Neural cell (in vitro differentiated cells): ENCODE data around the gene AMZ2. TPM values are rescaled to one million over a fixed set of nuclear protein-coding genes. Genes with fewer than 3 reads are reported as not detected.
"Not testable (repeated sequence)": the region's sequence is repeated elsewhere in the genome, so short reads cannot be mapped to it uniquely, and the experiment has no call there.

Experiments
- H2AFZ ChIP-seq: fragments of 200-600, 300-800 bp; sonication (generic), shearing (Covaris generic); 2 replicates; pipeline ENCODE4 v1.6.0; 2014; ENCODE audit warnings: low read depth, mild to moderate bottlenecking, antibody characterized with exemption, low read length, moderate library complexity
- H3F3A ChIP-seq: fragments of 200-600 bp; shearing (Covaris generic); 2 replicates; pipeline ENCODE4 v1.6.1; 2016; ENCODE audit warnings: mild to moderate bottlenecking, moderate library complexity, mixed read lengths, antibody characterized with exemption, low read length; ENCODE audit not compliant: insufficient read depth, poor library complexity, severe bottlenecking
- H3K27ac ChIP-seq: fragments of 200-600, 300-800 bp; sonication (generic), shearing (Covaris generic); 2 replicates; pipeline ENCODE4 v1.5.1; 2014; ENCODE audit warnings: mild to moderate bottlenecking, low read length, moderate library complexity
- H3K27me3 ChIP-seq: fragments of 300-800, 200-600 bp; sonication (generic), shearing (Covaris generic); 2 replicates; pipeline ENCODE4 v1.6.0; 2014; ENCODE audit warnings: mild to moderate bottlenecking, low read depth, low read length, moderate library complexity; ENCODE audit not compliant: insufficient read depth
- H3K36me3 ChIP-seq: fragments of 300-800, 200-600 bp; sonication (generic), shearing (Covaris generic); 2 replicates; pipeline ENCODE4 v1.5.1; 2014; ENCODE audit warnings: mild to moderate bottlenecking, antibody characterized with exemption, low read length, moderate library complexity; ENCODE audit not compliant: insufficient read depth
- H3K4me2 ChIP-seq: fragments of 300-800, 200-600 bp; sonication (generic), shearing (Covaris generic); 2 replicates; pipeline ENCODE4 v1.6.0; 2014; ENCODE audit warnings: mild to moderate bottlenecking, low read length
- H3K4me3 ChIP-seq: fragments of 300-800, 200-600 bp; sonication (generic), shearing (Covaris generic); 2 replicates; pipeline ENCODE4 v1.5.1; 2014; ENCODE audit warnings: mild to moderate bottlenecking, low read length, moderate library complexity
- H3K79me2 ChIP-seq: fragments of 200-600 bp; shearing (Covaris generic); replicated peaks from 2 replicates; pipeline ENCODE4 v1.6.0; 2014; ENCODE audit warnings: mild to moderate bottlenecking, low read length, moderate library complexity; ENCODE audit not compliant: insufficient read depth
- H3K9ac ChIP-seq: fragments of 300-800, 200-600 bp; sonication (generic), shearing (Covaris generic); 2 replicates; pipeline ENCODE4 v1.6.1; 2016; ENCODE audit warnings: mild to moderate bottlenecking, low read length, mixed read lengths
- H3K9me2 ChIP-seq: fragments of 200-600 bp; shearing (Covaris generic); 2 replicates; pipeline ENCODE4 v1.6.1; 2016; ENCODE audit warnings: mild to moderate bottlenecking, low read length, mixed read lengths; ENCODE audit not compliant: insufficient read depth
- H3K9me3 ChIP-seq: fragments of 200-600, 300-800 bp; sonication (generic), shearing (Covaris generic); 2 replicates; pipeline ENCODE4 v1.6.1; 2016; ENCODE audit warnings: mild to moderate bottlenecking, mixed run types, low read length, moderate library complexity, mixed read lengths
- H4K20me1 ChIP-seq: fragments of 200-600 bp; shearing (Covaris generic); 2 replicates; pipeline ENCODE4 v1.6.1; 2016; ENCODE audit warnings: mild to moderate bottlenecking, mixed run types; ENCODE audit not compliant: insufficient read depth
- CTCF ChIP-seq: fragments of 450-650 bp; IDR thresholded peaks from 2 replicates; pipeline ENCODE4 v1.5.1; 2014; ENCODE audit warnings: antibody characterized with exemption, mild to moderate bottlenecking, moderate library complexity; ENCODE audit not compliant: poor library complexity, severe bottlenecking
- EP300 ChIP-seq: fragments of 450-650 bp; conservative IDR thresholded peaks from 2 replicates; pipeline ENCODE4 v1.6.1; 2014; ENCODE audit warnings: antibody characterized with exemption, mild to moderate bottlenecking, moderate library complexity; ENCODE audit not compliant: poor library complexity, severe bottlenecking
- EZH2 ChIP-seq: fragments of 200-600, 300-800 bp; shearing (Covaris generic), sonication (generic); IDR thresholded peaks from 2 replicates; pipeline ENCODE4 v1.6.1; 2014; ENCODE audit warnings: antibody characterized with exemption, low read length, borderline replicate concordance, mild to moderate bottlenecking; ENCODE audit not compliant: insufficient read depth, poor library complexity, severe bottlenecking
- MXI1 ChIP-seq: fragments of 450-650 bp; conservative IDR thresholded peaks from 2 replicates; pipeline ENCODE4 v1.6.1; 2014; ENCODE audit warnings: antibody characterized with exemption, mild to moderate bottlenecking; ENCODE audit not compliant: poor library complexity, severe bottlenecking
- POLR2AphosphoS5 ChIP-seq: IDR thresholded peaks from 2 replicates; pipeline ENCODE4 v1.6.1; 2012
- RAD21 ChIP-seq: fragments of 450-650 bp; conservative IDR thresholded peaks from 2 replicates; pipeline ENCODE4 v1.6.1; 2014; ENCODE audit warnings: antibody characterized with exemption, mild to moderate bottlenecking, moderate library complexity
- REST ChIP-seq: IDR thresholded peaks from 2 replicates; pipeline ENCODE4 v1.6.1; 2012; ENCODE audit warnings: borderline replicate concordance
- SMC3 ChIP-seq: fragments of 450-650 bp; conservative IDR thresholded peaks from 2 replicates; pipeline ENCODE4 v1.6.1; 2014; ENCODE audit warnings: antibody characterized with exemption, mild to moderate bottlenecking, moderate library complexity; ENCODE audit not compliant: poor library complexity
- TAF1 ChIP-seq: IDR thresholded peaks from 2 replicates; pipeline ENCODE4 v1.6.1; 2012; ENCODE audit warnings: low read depth
- polyA plus RNA-seq: library from polyadenylated mRNA; depleted of rRNA; stranded (reverse); fragments of >200 nt; gene quantifications from 2 replicates; pipeline ENCODE4 v1.2.3, GENCODE V29; 2014

AMZ2 gene
- polyA plus RNA-seq, 1 donor from 2014 or later, result 158 TPM

- H3K9me3 ChIP-seq, result peaks cover 5% of the 10 kb centered on the region
- no peaks in the 10 kb centered on the region for H3F3A ChIP-seq
- no peak overlapping the region for H3K4me3 ChIP-seq
- no peak overlapping the region for H3K4me2 ChIP-seq
- H3K79me2 ChIP-seq, result no peaks in the 10 kb centered on the region
- no peak overlapping the region for H3K9ac ChIP-seq
- H3K9me2 ChIP-seq, result no peaks in the 10 kb centered on the region
- H3K27ac ChIP-seq, result no peak overlapping the region
- H4K20me1 ChIP-seq, result no peaks in the 10 kb centered on the region
- no peaks in the 10 kb centered on the region for H3K27me3 ChIP-seq
- H3K36me3 ChIP-seq, result peaks cover 5% of the 10 kb centered on the region
- TF ChIP-seq REST (no peak), SMC3 (no peak), POLR2AphosphoS5 (no peak), EZH2 (no peak), EP300 (no peak)
- no peak overlapping the region for H2AFZ ChIP-seq
Observed at GRCh38 chr17:68273722-68274121, 25.9 kb downstream of the AMZ2 start.

- not testable (repeated sequence) for H3K9ac ChIP-seq, H3K4me3 ChIP-seq, H3K27me3 ChIP-seq, H3K9me3 ChIP-seq, H3K9me2 ChIP-seq, H3K4me2 ChIP-seq, H4K20me1 ChIP-seq, H3F3A ChIP-seq, H2AFZ ChIP-seq, H3K79me2 ChIP-seq, H3K27ac ChIP-seq
- peaks cover 11% of the 10 kb centered on the region for H3K36me3 ChIP-seq
Observed at GRCh38 chr17:68276339-68276738, 28.5 kb downstream of the AMZ2 start.

- Histone ChIP-seq H3K4me3 (no peak overlapping the region), H3K4me2 (no peak overlapping the region), H3K79me2 (no peaks in the 10 kb centered on the region), H2AFZ (no peak overlapping the region), H3F3A (no peaks in the 10 kb centered on the region), H3K9me3 (peaks cover 9% of the 10 kb centered on the region), H4K20me1 (no peaks in the 10 kb centered on the region), H3K36me3 (peaks cover 11% of the 10 kb centered on the region), H3K27ac (no peak overlapping the region), H3K27me3 (no peaks in the 10 kb centered on the region), H3K9ac (no peak overlapping the region), H3K9me2 (no peaks in the 10 kb centered on the region)
- no peak for TF ChIP-seq MXI1
- no peak for TF ChIP-seq EZH2
- TF ChIP-seq TAF1, result no peak
- no peak for TF ChIP-seq SMC3
- no peak for TF ChIP-seq RAD21
- no peak for TF ChIP-seq CTCF
- TF ChIP-seq REST, result no peak
- no peak for TF ChIP-seq POLR2AphosphoS5
- no peak for TF ChIP-seq EP300
Observed at GRCh38 chr17:68277807-68278206, 30.0 kb downstream of the AMZ2 start.

GRCh38 chr17:68281965-68282364, 34.1 kb downstream of the AMZ2 start:
- not testable (repeated sequence) for H3K27ac ChIP-seq, H3K4me2 ChIP-seq, H3K9ac ChIP-seq, H3K9me2 ChIP-seq, H3K4me3 ChIP-seq, H3K27me3 ChIP-seq, H3K9me3 ChIP-seq, H3K79me2 ChIP-seq, H4K20me1 ChIP-seq, H3K36me3 ChIP-seq, H3F3A ChIP-seq, H2AFZ ChIP-seq
